DND-41 (cell line): ENCODE data around the gene GPR119.
A peak's percentile ranks its signal among the peaks of the same experiment; 100 is the strongest.

Experiments used
- ATAC-seq: fragments of 200-7000 bp; cut with Tn5 transposase; 3 replicates; pipeline ENCODE4 v1.9.1; 2021; ENCODE audit warnings: low read depth; ENCODE audit not compliant: insufficient read depth
- DNase-seq: peaks from one replicate; pipeline ENCODE4 v3.0.0-alpha.2; 2020
- H2AFZ ChIP-seq: 2 replicates; pipeline ENCODE4 v1.6.0; 2012; ENCODE audit warnings: low read depth, low read length
- H3K27ac ChIP-seq: 2 replicates; pipeline ENCODE4 v1.5.1; 2012; ENCODE audit warnings: low read length, inconsistent platforms
- H3K27me3 ChIP-seq: fragments of 200-600 bp; sonication (generic); 2 replicates; pipeline ENCODE4 v1.6.0; 2012; ENCODE audit warnings: low read length, mild to moderate bottlenecking, inconsistent platforms; ENCODE audit not compliant: insufficient read depth, poor library complexity
- H3K36me3 ChIP-seq: 2 replicates; pipeline ENCODE4 v1.5.1; 2012; ENCODE audit warnings: low read length, inconsistent platforms; ENCODE audit not compliant: insufficient read depth
- H3K4me1 ChIP-seq: 2 replicates; pipeline ENCODE4 v1.5.1; 2012; ENCODE audit warnings: mild to moderate bottlenecking, low read length; ENCODE audit not compliant: insufficient read depth
- H3K4me2 ChIP-seq: 2 replicates; pipeline ENCODE4 v1.6.0; 2012; ENCODE audit warnings: mild to moderate bottlenecking, moderate library complexity, low read length, inconsistent platforms; ENCODE audit not compliant: insufficient read depth
- H3K4me3 ChIP-seq, 2 experiments: fragments of 200-600 bp in 1 of 2; shearing (Covaris generic) in 1 of 2; 2 replicates each; pipeline ENCODE4 v1.5.1; 2012 to 2016; ENCODE audit warnings: inconsistent platforms in 2 of 2, low read length in 2 of 2, mild to moderate bottlenecking in 2 of 2, low read depth in 1 of 2, moderate library complexity in 1 of 2
- H3K79me2 ChIP-seq: 2 replicates; pipeline ENCODE4 v1.6.0; 2012; ENCODE audit warnings: low read length, inconsistent platforms; ENCODE audit not compliant: insufficient read depth
- H3K9ac ChIP-seq: 2 replicates; pipeline ENCODE4 v1.6.0; 2012; ENCODE audit warnings: low read depth, mild to moderate bottlenecking, inconsistent platforms, low read length, moderate library complexity
- H3K9me3 ChIP-seq: 2 replicates; pipeline ENCODE4 v1.5.1; 2012; ENCODE audit warnings: low read length, moderate library complexity, mild to moderate bottlenecking, inconsistent platforms; ENCODE audit not compliant: insufficient read depth, severe bottlenecking
- H4K20me1 ChIP-seq: 2 replicates; pipeline ENCODE4 v1.6.0; 2012; ENCODE audit warnings: low read length; ENCODE audit not compliant: insufficient read depth
- EZH2 ChIP-seq: IDR thresholded peaks from 3 replicates; pipeline ENCODE4 v1.6.1; 2012; ENCODE audit warnings: borderline replicate concordance, low read depth, mild to moderate bottlenecking, moderate library complexity, low read length, inconsistent platforms; ENCODE audit not compliant: severe bottlenecking
- TF ChIP-seq, protein P1 (sequence below): IDR thresholded peaks from 2 replicates; pipeline ENCODE4 v1.5.1; 2012; ENCODE audit warnings: borderline replicate concordance, low read length, moderate library complexity, mild to moderate bottlenecking; ENCODE audit not compliant: poor library complexity, severe bottlenecking; ENCODE audit errors: extremely low read depth

The GPR119 gene

DNA sequence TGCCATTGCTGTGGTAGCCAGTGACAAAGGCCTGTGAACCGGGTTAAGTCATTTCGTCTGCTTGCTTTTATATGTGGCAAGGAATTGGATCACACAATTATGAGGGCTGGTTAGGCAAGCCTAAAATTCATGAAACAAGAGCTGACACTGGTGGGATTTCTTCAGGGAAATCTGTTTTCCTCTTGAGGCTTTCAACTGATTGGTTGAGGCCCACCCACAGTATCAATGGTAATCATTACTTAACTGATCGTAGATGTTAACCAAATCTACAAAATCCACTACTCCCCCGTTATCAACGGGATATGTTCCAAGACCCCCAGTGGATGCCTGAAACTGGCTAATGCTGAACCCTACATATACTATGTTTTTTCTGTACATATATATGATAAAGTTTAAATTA, 29.3 kb upstream of the GPR119 start:
- Histone ChIP-seq H3K9ac (no peak overlapping the region), H3K4me2 (no peak overlapping the region), H3K9me3 (no peaks in the 10 kb centered on the region), H3K4me1 (no peaks in the 10 kb centered on the region), H3K36me3 (peaks cover 26% of the 10 kb centered on the region), H3K27ac (no peak overlapping the region), H2AFZ (no peak overlapping the region), H3K79me2 (no peaks in the 10 kb centered on the region), H4K20me1 (no peaks in the 10 kb centered on the region), H3K27me3 (no peaks in the 10 kb centered on the region), H3K4me3 (no peak overlapping the region)
- TF ChIP-seq, protein P1, sequence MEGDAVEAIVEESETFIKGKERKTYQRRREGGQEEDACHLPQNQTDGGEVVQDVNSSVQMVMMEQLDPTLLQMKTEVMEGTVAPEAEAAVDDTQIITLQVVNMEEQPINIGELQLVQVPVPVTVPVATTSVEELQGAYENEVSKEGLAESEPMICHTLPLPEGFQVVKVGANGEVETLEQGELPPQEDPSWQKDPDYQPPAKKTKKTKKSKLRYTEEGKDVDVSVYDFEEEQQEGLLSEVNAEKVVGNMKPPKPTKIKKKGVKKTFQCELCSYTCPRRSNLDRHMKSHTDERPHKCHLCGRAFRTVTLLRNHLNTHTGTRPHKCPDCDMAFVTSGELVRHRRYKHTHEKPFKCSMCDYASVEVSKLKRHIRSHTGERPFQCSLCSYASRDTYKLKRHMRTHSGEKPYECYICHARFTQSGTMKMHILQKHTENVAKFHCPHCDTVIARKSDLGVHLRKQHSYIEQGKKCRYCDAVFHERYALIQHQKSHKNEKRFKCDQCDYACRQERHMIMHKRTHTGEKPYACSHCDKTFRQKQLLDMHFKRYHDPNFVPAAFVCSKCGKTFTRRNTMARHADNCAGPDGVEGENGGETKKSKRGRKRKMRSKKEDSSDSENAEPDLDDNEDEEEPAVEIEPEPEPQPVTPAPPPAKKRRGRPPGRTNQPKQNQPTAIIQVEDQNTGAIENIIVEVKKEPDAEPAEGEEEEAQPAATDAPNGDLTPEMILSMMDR = no peak
- no peak for TF ChIP-seq EZH2
- DNase-seq (no peak), ATAC-seq (no peak)

DNA sequence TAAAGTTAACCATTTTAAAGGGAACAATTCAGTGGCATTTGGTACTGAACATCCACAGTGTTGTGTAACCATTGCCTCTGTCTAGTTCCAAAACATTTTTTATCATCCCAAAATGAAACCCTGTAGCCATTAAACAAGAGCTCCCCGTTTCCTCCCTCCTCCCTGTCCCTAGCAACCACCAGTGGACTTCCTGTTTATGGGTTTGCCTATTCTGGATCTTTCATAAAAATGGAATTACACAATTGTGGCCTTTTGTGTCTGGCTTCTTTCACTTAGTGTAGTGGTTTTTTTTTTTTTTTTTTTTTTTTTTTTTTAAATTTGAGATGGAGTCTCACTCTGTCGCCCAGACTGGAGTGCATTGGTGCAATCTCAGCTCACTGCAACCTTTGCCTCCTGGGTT, 27.9 kb upstream of the GPR119 start:
- Histone ChIP-seq H3K4me1 (no peaks in the 10 kb centered on the region), H4K20me1 (no peaks in the 10 kb centered on the region), H3K9me3 (no peaks in the 10 kb centered on the region), H3K36me3 (peaks cover 36% of the 10 kb centered on the region), H3K9ac (no peak overlapping the region), H3K27ac (no peak overlapping the region), H3K4me3 (no peak overlapping the region), H3K4me2 (no peak overlapping the region), H3K79me2 (no peaks in the 10 kb centered on the region), H3K27me3 (no peaks in the 10 kb centered on the region), H2AFZ (no peak overlapping the region)
- ATAC-seq (no peak), DNase-seq (no peak)
- no peak for TF ChIP-seq EZH2
- TF ChIP-seq, protein P1 = no peak

DNA sequence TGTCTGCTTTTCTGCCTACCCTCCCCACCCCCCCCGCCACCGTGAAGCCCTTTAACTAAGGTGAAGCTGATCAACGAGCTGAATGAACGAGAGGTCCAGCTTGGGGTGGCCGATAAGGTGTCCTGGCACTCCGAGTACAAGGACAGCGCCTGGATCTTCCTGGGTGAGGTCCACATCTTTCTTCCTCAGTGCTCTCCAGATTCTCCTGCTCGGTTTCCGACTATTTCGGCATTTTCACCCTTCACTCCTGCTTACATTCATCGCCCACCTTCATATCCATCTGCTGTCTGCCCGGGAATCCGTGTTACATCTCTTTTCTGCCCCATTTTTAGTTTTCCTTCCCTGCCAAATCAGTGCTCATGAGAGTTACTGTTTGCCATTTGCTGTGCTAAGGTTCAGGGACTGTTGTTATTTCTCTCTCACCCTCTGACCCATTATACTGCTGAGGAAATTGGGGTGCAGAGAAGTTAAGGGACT, 16.8 kb upstream of the GPR119 start:
- DNase-seq = no peak
- Histone ChIP-seq H2AFZ (peak overlapping the region; percentile 91; the same call in 1 of the 2 replicates), H3K9me3 (no peaks in the 10 kb centered on the region), H3K4me3 (peak overlapping the region; percentile 30 to 86; a peak in 3 of 4 replicates), H3K9ac (peak overlapping the region; percentile 58), H4K20me1 (no peaks in the 10 kb centered on the region), H3K27ac (peak overlapping the region; percentile 73), H3K36me3 (peaks cover 13% of the 10 kb centered on the region), H3K79me2 (peaks cover 32% of the 10 kb centered on the region), H3K4me2 (peak overlapping the region; percentile 89), H3K4me1 (peaks cover 28% of the 10 kb centered on the region), H3K27me3 (no peaks in the 10 kb centered on the region)
- TF ChIP-seq, protein P1 = no peak
- no peak for TF ChIP-seq EZH2
- ATAC-seq = no peak; the same call in 2 of the 3 replicates
